Activated CD4-positive, alpha-beta T cell treated with anti-CD3 and anti-CD28 coated beads, Interleukin-2, amount 10 ng/mL, durations not matched to agents 24 days and 14 days (primary cell): Measurements from ENCODE around the gene TMED7. TPM values are rescaled to one million over a fixed set of nuclear protein-coding genes. Genes with fewer than 3 reads are reported as not detected.

Source experiments
- total RNA-seq: library from RNA; stranded (reverse); gene quantifications from 2 replicates; pipeline ENCODE4 v1.2.3, GENCODE V29; 2022

TMED7 gene
- total RNA-seq, 1 donor from 2014 or later, result 40.9 TPM

Other genes with a start within 250 kb of the TMED7 start
- 13.9 and 14.6 TPM in 2 replicates for gene FEM1C, start 81.3 kb downstream of the TMED7 start, total RNA-seq
- 0.86 and 1.0 TPM in 2 replicates for gene TICAM2, start 23.6 kb downstream of the TMED7 start, total RNA-seq
- 0.45 and 0.82 TPM in 2 replicates for gene CDO1, start 190.6 kb upstream of the TMED7 start, total RNA-seq
- gene ATG12, start 215.5 kb upstream of the TMED7 start, total RNA-seq, result 31.7 and 37.0 TPM in 2 replicates
- 64.6 and 72.8 TPM in 2 replicates for gene AP3S1, start 215.9 kb upstream of the TMED7 start, total RNA-seq